Posterior vena cava (tissue), 2 donors: ENCODE measurements around the gene GALNT2. TPM values are rescaled to one million over a fixed set of nuclear protein-coding genes. Genes with fewer than 3 reads are reported as not detected.

Experiments
- DNase-seq: peaks from one replicate; pipeline ENCODE4 v3.0.0-alpha.2; 2020; ENCODE audit warnings: low spot score
- intact Hi-C, 2 donors: fragments of 100-400 bp; cut with DNase I; formaldehyde crosslinking; loops; one replicate each; pipeline versions ENCODE4 v1.14.1 to v1.14.2; 2022 to 2023
- total RNA-seq, 2 donors: library from RNA; stranded (reverse); fragmentation: NEBNext Ultra II Directional; extraction: Animal tissue kit (Norgen Biotek cat#: 25700); gene quantifications; one replicate each; pipeline ENCODE4 v1.2.1, GENCODE V29; 2021
- donor health status: DM: yes; HTN: yes; CAD: no.
- donor health status: DM: yes; HTN: yes; CAD: no.

Gene GALNT2
- total RNA-seq, 2 donors from 2014 or later = 72.6 to 79.6 TPM

- intact Hi-C loops = no loop called here
- DNase-seq = no peak
Measured at GRCh38 chr1:230048922-230049321, 18.1 kb upstream of the GALNT2 start.

GRCh38 chr1:230049731-230050130 is 17.3 kb upstream of the GALNT2 start:
- no peak for DNase-seq
- intact Hi-C loops = no loop called here

DNA sequence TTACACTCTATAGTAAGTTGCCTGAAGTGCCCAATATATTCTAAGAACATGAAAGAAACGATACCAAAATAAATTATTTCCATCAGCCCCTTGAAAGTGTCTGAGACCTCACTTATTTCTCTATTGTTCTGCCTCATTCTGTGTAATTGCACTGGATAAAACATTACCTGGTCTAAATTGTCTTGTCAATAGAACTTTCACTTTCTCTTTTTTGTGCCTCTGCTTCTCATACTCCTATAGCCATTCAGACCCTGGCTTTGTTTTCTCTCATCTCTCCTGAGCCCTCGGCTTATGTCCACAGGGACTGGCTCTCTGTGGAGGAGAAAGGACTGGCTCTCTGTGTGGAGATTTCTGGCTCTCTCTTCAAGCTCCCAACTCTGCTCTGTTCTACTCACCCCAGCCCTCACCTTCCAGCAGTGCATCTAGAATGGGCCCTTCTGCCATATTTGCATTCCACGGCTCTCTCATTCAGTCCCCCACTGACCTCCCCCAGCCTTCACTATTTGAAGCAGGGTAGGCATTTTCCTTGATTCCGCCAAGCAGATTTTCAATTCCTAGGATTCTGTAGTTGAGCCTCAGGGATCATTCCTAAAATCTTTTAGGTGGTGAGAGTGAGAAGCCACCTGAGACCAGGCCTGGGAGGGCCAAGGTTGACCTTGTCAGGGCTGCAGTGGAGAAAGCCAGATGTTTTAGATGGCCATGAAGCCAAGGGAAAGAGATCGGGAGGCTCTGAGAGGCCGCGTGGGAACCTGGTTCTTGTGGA is 15.9 kb upstream of the GALNT2 start:
- intact Hi-C loops = no loop called here
- no peak for DNase-seq

DNA sequence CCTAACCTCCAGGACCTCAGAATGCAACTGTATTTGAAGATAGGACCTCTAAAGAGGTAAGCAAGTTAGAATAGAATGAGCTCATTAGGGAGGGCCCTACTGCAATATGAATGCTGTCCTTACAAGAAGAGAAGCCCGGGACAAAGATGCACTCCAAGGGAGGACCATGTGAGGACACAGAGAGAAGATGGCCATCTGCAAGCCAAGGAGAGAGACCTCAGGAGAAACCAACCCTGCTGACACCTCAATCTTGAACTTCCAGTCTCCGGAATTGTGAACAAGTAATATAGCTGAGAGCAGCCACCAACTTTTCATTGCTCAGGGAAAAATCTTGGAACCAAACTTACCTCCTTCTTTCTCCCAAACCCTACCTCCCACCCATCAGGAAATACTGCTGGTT is 15.0 kb upstream of the GALNT2 start:
- no peak for DNase-seq
- intact Hi-C loops = no loop called here

- DNase-seq = no peak
- intact Hi-C loops = no loop called here
Measured at GRCh38 chr1:230052665-230053064, 14.4 kb upstream of the GALNT2 start.

- no peak for DNase-seq
- intact Hi-C loops = no loop called here
Measured at GRCh38 chr1:230054092-230054749, 12.8 kb upstream of the GALNT2 start.

GRCh38 chr1:230056098-230056497 is 10.9 kb upstream of the GALNT2 start:
- no peak for DNase-seq
- intact Hi-C loops = no loop called here

DNA sequence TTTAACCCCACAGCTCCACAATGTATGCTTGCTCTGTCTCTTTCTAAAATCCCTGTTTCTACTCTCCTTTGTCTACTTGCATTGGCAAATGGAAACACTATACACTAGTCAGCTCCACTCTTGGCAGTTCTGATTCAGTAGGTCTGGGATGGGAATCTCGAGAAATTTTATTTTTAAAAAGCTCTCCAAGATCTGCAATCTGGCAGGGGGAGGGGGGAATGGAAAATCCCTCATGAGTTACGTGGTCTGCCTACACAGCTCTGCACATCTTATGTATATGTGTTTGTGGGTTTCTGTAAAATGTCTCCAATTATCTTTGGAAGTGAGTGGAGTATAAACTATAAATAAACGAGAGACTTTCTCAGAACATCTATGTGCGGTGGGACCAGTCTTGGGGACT is 9.9 kb upstream of the GALNT2 start:
- intact Hi-C loops = no loop called here
- no peak for DNase-seq

GRCh38 chr1:230057681-230058565 is 9.1 kb upstream of the GALNT2 start:
- intact Hi-C loops = no loop called here
- no peak for DNase-seq

DNA sequence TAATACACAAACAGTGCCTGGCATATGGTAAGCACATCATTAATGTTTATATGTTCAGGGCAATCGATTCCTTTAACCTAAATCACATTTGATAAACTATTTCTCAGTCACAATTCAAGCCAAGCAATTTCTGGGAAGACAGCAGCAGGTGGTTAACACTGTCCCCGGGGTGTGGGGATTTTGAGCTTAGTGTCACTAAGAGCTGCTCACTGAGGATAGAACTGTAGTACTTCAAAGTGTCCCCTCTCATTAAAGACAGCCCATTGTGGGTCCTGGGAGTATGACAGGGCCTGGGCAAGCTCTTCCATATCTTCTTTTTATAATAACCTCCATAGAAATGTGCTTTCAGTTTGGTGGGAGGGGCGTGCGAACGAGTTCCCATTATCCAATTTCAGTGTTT is 8.4 kb upstream of the GALNT2 start:
- intact Hi-C loops = no loop called here
- no peak for DNase-seq

DNA sequence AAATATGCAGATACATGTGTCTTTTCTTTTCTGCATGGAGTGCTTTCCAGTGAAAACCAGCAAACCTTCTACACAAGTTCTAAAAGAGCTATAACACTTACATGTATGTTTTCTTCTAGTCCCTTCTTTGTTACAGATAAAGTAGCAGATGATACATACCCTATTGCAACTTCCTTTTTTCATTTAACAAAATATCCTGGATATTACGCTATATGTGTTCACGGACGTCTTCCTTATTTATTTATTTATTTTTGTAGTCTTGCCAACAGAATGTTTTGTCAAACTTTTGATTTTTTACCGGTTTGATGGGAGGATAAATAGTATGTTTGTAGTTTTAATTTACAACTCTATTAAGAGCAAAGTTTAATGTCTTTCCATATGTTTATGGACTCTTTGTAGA is 5.2 kb upstream of the GALNT2 start:
- DNase-seq = no peak
- intact Hi-C loops = loop anchor here in 1 of 2 donors (10.0 kb wide), 1 partner anchor 197 kb away; no protein-coding TSS in a partner anchor

- DNase-seq = no peak
- intact Hi-C loops = loop anchor here in 1 of 2 donors (10.0 kb wide), 1 partner anchor 198 kb away; no protein-coding TSS in a partner anchor
Measured at GRCh38 chr1:230062521-230062920, 4.5 kb upstream of the GALNT2 start.

GRCh38 chr1:230064283-230064682 is 2.8 kb upstream of the GALNT2 start:
- intact Hi-C loops = loop anchor here in 1 of 2 donors (10.0 kb wide), 1 partner anchor 199 kb away; no protein-coding TSS in a partner anchor
- no peak for DNase-seq

GRCh38 chr1:230065161-230065560 is 1.9 kb upstream of the GALNT2 start:
- DNase-seq = no peak

GRCh38 chr1:230065571-230065970 is 1.5 kb upstream of the GALNT2 start:
- intact Hi-C loops = loop anchor here in 1 of 2 donors (10.0 kb wide), 1 partner anchor 201 kb away; no protein-coding TSS in a partner anchor
- no peak for DNase-seq

More at GRCh38 chr1:230065161-230065560, 1.9 kb upstream of the GALNT2 start:
- intact Hi-C loops = loop anchor here in 1 of 2 donors (10.0 kb wide), 1 partner anchor 200 kb away; no protein-coding TSS in a partner anchor

DNA sequence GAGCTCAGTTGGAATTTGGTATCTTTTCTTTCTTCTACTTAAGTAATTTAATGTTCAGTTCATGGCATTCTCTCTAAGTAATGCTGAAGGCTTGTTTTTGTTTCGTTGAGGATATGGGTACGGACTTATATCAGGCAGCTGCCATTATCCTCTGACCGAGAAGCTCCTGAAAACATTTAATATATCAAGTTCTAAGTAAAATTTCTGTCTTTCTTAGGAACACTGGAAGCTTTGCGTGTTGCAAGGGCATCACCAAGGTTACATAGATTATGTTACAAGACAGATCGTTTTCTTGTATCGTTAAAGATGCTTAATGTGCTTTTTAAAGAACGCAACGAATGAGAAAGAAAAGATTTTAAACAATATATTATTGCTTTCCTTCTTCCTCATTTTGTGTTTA is 1.0 kb upstream of the GALNT2 start:
- intact Hi-C loops = loop anchor here in 1 of 2 donors (10.0 kb wide), 1 partner anchor 201 kb away; no protein-coding TSS in a partner anchor
- no peak for DNase-seq

GRCh38 chr1:230067419-230067870 is 407 bp downstream of the GALNT2 start:
- peak; percentile 86 for DNase-seq
- intact Hi-C loops = loop anchor here in 1 of 2 donors (10.0 kb wide), 1 partner anchor 203 kb away; no protein-coding TSS in a partner anchor

GRCh38 chr1:230067871-230068620 is 1.0 kb downstream of the GALNT2 start:
- intact Hi-C loops = loop anchor here in 1 of 2 donors (10.0 kb wide), 1 partner anchor 203 kb away; no protein-coding TSS in a partner anchor
- peak; percentile 82 for DNase-seq

DNA sequence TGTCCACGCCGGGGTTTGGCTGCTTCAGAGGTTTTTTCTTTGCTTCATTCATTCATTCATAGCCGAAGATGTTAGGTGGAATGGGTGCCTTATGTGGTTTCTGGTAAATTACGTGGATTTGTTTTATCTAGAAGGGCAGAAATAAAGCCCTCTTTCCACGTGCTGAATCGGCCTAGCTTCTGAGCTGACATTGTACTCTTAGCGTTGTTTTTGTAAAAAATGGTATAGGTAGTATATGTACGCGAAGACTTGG is 1.5 kb downstream of the GALNT2 start:
- intact Hi-C loops = loop anchor here in 1 of 2 donors (10.0 kb wide), 1 partner anchor 204 kb away; no protein-coding TSS in a partner anchor
- DNase-seq = no peak
